ENCODE results near the gene CTRB1. TPM values are rescaled to one million over a fixed set of nuclear protein-coding genes. Genes with fewer than 3 reads are reported as not detected.

CTRB1 gene
- total RNA-seq (2021) (not detected in 2 replicates), Bru-seq, nascent RNA (not detected), BruChase-seq, experiment 1, labeled RNA remaining after a 2-hour chase (not detected), BruChase-seq, experiment 2, labeled RNA remaining after a 6-hour chase (percentile 21 among the genes with signal in this experiment)
- long read RNA-seq = 0 reads

DNA sequence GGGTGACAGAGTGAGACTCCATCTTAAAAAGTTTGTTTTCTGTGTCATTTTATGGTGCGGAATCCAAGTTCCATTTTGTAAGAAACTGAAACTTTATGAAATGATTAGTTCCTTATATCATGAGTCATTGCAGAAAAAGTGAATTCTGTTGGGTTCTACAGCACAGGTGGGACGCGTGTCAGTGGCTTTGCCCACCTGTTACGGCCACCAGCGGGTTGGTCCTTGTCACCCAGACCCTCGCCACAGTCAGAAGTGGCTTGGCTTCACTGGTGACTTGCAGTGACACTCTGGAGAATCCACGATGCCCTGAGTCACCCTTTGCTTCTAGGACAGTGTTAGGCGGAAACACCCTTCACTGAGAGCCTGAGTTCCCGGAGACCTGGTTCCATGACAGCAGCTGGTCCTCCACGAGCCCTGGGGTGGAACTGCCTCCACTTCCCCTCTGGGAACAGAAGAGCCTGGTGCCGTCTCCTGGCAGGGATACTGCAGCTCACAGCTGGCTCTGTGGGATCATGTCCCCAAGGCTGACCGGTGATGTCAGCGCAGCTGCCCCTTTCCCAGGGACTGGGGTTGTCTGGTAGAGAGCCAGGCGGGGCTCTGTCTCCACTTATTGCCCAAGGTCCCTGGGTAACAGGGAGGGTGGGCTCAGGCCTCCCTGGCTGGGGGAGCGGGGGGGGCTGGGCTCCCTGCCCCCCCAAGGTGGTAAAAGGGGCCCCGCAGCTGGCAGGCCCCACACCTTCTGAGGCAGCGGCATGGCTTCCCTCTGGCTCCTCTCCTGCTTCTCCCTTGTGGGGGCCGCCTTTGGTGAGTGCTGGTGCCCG is at the start of gene CTRB1:
CTRB1 (plus strand) TSS at position 733 of the 821 bp plus-strand sequence; CDS start at position 753, 20 bp downstream.
- POLR2A ChIA-PET (ENCODE audit: low non-redundant PET) = no interaction called here
- H3K27me3 ChIP-seq (replicated peaks; ENCODE audit: insufficient read depth, low read depth, low read length, poor library complexity) = no peaks in the 10 kb centered on the region
- BruUV-seq (replicated peaks) = no TSS peak
- H3K4me1 ChIP-seq (ENCODE audit: insufficient read depth, low read length, poor library complexity, severe bottlenecking) = no peaks in the 10 kb centered on the region
- no peak within 1 kb of the TSS for H3K27ac ChIP-seq (ENCODE audit: low read depth, low read length, poor library complexity, severe bottlenecking)
- DNase-seq (ENCODE audit: low spot score) = no peak
- intact Hi-C loops (cut with micrococcal nuclease; ENCODE audit: unreplicated experiment) = no loop called here
- CTCF ChIA-PET = no interaction called here
- H3K36me3 ChIP-seq (ENCODE audit: insufficient read depth, low read length, poor library complexity, severe bottlenecking) = no peaks in the 10 kb centered on the region
- no peak within 1 kb of the TSS for H3K4me3 ChIP-seq (ENCODE audit: low read depth, low read length, poor library complexity, severe bottlenecking)
- H3K9me3 ChIP-seq (ENCODE audit: low read depth, low read length, poor library complexity, severe bottlenecking) = no peaks in the 10 kb centered on the region
- TF ChIP-seq EZH2 (IDR thresholded peaks at IDR 0.05; ENCODE audit: borderline replicate concordance, low read depth, low read length, poor library complexity, severe bottlenecking) = no peak
- TF ChIP-seq, protein P1, sequence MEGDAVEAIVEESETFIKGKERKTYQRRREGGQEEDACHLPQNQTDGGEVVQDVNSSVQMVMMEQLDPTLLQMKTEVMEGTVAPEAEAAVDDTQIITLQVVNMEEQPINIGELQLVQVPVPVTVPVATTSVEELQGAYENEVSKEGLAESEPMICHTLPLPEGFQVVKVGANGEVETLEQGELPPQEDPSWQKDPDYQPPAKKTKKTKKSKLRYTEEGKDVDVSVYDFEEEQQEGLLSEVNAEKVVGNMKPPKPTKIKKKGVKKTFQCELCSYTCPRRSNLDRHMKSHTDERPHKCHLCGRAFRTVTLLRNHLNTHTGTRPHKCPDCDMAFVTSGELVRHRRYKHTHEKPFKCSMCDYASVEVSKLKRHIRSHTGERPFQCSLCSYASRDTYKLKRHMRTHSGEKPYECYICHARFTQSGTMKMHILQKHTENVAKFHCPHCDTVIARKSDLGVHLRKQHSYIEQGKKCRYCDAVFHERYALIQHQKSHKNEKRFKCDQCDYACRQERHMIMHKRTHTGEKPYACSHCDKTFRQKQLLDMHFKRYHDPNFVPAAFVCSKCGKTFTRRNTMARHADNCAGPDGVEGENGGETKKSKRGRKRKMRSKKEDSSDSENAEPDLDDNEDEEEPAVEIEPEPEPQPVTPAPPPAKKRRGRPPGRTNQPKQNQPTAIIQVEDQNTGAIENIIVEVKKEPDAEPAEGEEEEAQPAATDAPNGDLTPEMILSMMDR (conservative IDR thresholded peaks at IDR 0.05; ENCODE audit: low read depth, low read length) = no peak

DNA sequence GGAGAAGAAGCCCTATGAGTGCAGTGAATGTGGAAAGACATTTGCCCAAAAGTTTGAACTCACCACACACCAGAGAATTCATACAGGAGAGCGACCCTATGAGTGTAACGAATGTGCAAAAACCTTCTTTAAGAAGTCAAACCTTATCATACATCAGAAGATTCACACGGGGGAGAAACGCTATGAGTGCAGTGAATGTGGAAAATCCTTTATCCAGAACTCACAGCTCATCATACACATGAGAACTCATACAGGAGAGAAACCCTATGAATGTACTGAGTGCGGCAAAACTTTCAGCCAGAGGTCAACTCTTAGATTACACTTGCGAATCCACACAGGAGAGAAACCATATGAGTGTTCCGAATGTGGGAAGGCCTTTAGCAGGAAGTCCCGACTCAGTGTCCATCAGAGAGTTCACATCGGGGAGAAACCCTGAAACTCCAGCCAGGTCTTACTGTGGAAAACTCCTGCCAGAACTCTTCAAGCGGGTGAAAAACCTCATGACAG is 48.8 kb upstream of the CTRB1 start:
- Histone ChIP-seq H3K36me3 (ENCODE audit: insufficient read depth, low read length, poor library complexity, severe bottlenecking) (peaks cover 64% of the 10 kb centered on the region), H3K4me1 (ENCODE audit: insufficient read depth, low read length, poor library complexity, severe bottlenecking) (no peaks in the 10 kb centered on the region), H3K27me3 (replicated peaks; ENCODE audit: insufficient read depth, low read depth, low read length, poor library complexity) (no peaks in the 10 kb centered on the region), H3K9me3 (ENCODE audit: low read depth, low read length, poor library complexity, severe bottlenecking) (peaks cover 97% of the 10 kb centered on the region), H3K27ac (ENCODE audit: low read depth, low read length, poor library complexity, severe bottlenecking) (no peak overlapping the region), H3K4me3 (ENCODE audit: low read depth, low read length, poor library complexity, severe bottlenecking) (no peak overlapping the region)
- ChIA-PET POLR2A (ENCODE audit: low non-redundant PET) (no interaction called here), CTCF (interaction anchor here (0.6 kb wide), 1 partner anchor 209 kb away, joined by 3 read pairs; no protein-coding TSS in a partner anchor)
- no peak for TF ChIP-seq EZH2 (IDR thresholded peaks at IDR 0.05; ENCODE audit: borderline replicate concordance, low read depth, low read length, poor library complexity, severe bottlenecking)
- TF ChIP-seq, protein P1 (conservative IDR thresholded peaks at IDR 0.05; ENCODE audit: low read depth, low read length) = no peak
- intact Hi-C loops (cut with micrococcal nuclease; ENCODE audit: unreplicated experiment) = no loop called here
- no TSS peak for BruUV-seq (replicated peaks)
- DNase-seq (ENCODE audit: low spot score) = no peak

DNA sequence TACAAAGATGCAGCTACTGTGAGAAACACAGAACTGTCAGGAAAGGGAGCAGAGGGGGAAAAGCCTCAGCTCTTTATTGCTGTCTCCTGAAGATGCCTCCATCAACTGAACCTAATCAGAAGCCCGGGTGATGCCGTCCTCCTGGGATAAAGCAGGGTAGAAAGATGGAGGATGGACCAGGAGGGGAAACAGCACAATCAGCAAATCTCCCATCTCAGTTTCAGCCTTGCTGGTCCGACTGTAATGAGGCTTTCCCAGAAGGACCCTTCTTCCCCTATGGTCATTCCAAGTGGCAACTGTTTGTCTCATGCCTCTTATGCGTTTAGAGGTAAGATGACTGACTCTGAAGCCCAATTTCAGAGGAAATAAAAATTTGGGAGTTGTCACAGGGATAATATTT is 46.2 kb upstream of the CTRB1 start:
- intact Hi-C loops (cut with micrococcal nuclease; ENCODE audit: unreplicated experiment) = no loop called here
- Histone ChIP-seq H3K4me3 (ENCODE audit: low read depth, low read length, poor library complexity, severe bottlenecking) (no peak overlapping the region), H3K27ac (ENCODE audit: low read depth, low read length, poor library complexity, severe bottlenecking) (no peak overlapping the region), H3K4me1 (ENCODE audit: insufficient read depth, low read length, poor library complexity, severe bottlenecking) (no peaks in the 10 kb centered on the region), H3K9me3 (ENCODE audit: low read depth, low read length, poor library complexity, severe bottlenecking) (peaks cover 89% of the 10 kb centered on the region), H3K27me3 (replicated peaks; ENCODE audit: insufficient read depth, low read depth, low read length, poor library complexity) (no peaks in the 10 kb centered on the region), H3K36me3 (ENCODE audit: insufficient read depth, low read length, poor library complexity, severe bottlenecking) (peaks cover 46% of the 10 kb centered on the region)
- BruUV-seq (replicated peaks) = no TSS peak
- no peak for TF ChIP-seq EZH2 (IDR thresholded peaks at IDR 0.05; ENCODE audit: borderline replicate concordance, low read depth, low read length, poor library complexity, severe bottlenecking)
- TF ChIP-seq, protein P1 (conservative IDR thresholded peaks at IDR 0.05; ENCODE audit: low read depth, low read length) = no peak
- CTCF ChIA-PET = no interaction called here
- no peak for DNase-seq (ENCODE audit: low spot score)
- POLR2A ChIA-PET (ENCODE audit: low non-redundant PET) = no interaction called here
